Effector memory CD4-positive, alpha-beta T cell (primary cell): ENCODE measurements around the gene DYNC1I1.

ENCODE experiments used
- DNase-seq, 3 donors: peaks; one replicate each; pipeline ENCODE4 v3.0.0-alpha.2; 2020
- H3K27ac ChIP-seq: 2 replicates; pipeline ENCODE4 v1.7.0; 2013; ENCODE audit warnings: mild to moderate bottlenecking, low read length, moderate library complexity; ENCODE audit not compliant: insufficient read depth, poor library complexity, severe bottlenecking
- H3K27me3 ChIP-seq: replicated peaks from 2 replicates; pipeline ENCODE4 v1.7.0; 2013; ENCODE audit warnings: mild to moderate bottlenecking, low read length; ENCODE audit not compliant: insufficient read depth, control insufficient read depth, poor library complexity, severe bottlenecking
- H3K36me3 ChIP-seq: 2 replicates; pipeline ENCODE4 v1.7.0; 2013; ENCODE audit warnings: mild to moderate bottlenecking, low read length, moderate library complexity; ENCODE audit not compliant: control insufficient read depth, insufficient read depth
- H3K4me1 ChIP-seq: 2 replicates; pipeline ENCODE4 v1.7.0; 2013; ENCODE audit warnings: low read length, mild to moderate bottlenecking; ENCODE audit not compliant: control insufficient read depth, insufficient read depth, poor library complexity, severe bottlenecking
- H3K4me3 ChIP-seq: 2 replicates; pipeline ENCODE4 v1.7.0; 2013; ENCODE audit warnings: low read length, low read depth, mild to moderate bottlenecking; ENCODE audit not compliant: insufficient read depth, poor library complexity, severe bottlenecking
- H3K9me3 ChIP-seq: 2 replicates; pipeline ENCODE4 v1.7.0; 2013; ENCODE audit warnings: mild to moderate bottlenecking, low read length, moderate library complexity; ENCODE audit not compliant: control insufficient read depth

DYNC1I1 gene

DNA sequence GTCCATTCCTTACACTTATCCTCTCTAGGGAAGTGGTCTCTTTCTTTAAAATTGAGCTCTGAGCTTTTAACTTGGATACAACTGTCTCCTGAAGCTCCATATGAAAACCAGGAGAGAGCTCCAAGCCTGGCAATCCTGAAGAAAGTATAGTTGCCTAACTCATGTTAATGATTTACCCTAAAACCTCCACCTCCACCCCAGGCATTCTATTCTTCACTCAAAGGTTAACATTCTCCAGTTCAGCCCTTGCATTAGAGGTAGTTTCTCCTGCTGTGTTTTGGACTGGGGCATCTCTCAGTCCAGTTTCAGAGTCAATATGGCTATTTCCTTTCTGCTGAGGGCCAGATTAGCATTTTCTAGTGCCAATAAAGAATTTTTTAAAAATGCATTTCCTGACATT, 354.0 kb downstream of the DYNC1I1 start:
- H3K4me3 ChIP-seq, result no peak overlapping the region
- no peaks in the 10 kb centered on the region for H3K36me3 ChIP-seq
- no peaks in the 10 kb centered on the region for H3K9me3 ChIP-seq
- no peaks in the 10 kb centered on the region for H3K27me3 ChIP-seq
- no peak overlapping the region for H3K27ac ChIP-seq
- H3K4me1 ChIP-seq, result no peaks in the 10 kb centered on the region
- DNase-seq, result no peak

DNA sequence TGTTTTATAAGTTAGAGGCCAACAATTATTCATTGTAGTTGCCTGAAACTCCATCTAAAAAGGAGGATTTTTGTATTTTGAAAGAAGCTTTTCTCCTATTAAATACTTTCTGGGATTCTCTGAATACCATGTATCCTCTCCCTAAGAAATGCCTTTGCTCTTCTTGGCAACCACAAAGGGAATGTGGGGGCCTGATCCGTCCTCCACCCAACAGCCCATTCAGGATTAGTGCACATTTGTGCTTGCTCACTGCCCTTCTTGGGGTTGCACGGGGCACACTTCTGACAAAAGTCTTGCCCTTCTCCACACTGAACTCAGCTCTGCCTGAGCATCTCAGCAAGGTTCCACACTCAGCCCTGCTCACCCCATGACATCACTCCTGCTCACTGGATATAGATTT, 355.4 kb downstream of the DYNC1I1 start:
- no peaks in the 10 kb centered on the region for H3K9me3 ChIP-seq
- H3K4me3 ChIP-seq, result no peak overlapping the region
- DNase-seq, result no peak
- H3K36me3 ChIP-seq, result no peaks in the 10 kb centered on the region
- H3K27ac ChIP-seq, result no peak overlapping the region
- H3K4me1 ChIP-seq, result no peaks in the 10 kb centered on the region
- H3K27me3 ChIP-seq, result no peaks in the 10 kb centered on the region

DNA sequence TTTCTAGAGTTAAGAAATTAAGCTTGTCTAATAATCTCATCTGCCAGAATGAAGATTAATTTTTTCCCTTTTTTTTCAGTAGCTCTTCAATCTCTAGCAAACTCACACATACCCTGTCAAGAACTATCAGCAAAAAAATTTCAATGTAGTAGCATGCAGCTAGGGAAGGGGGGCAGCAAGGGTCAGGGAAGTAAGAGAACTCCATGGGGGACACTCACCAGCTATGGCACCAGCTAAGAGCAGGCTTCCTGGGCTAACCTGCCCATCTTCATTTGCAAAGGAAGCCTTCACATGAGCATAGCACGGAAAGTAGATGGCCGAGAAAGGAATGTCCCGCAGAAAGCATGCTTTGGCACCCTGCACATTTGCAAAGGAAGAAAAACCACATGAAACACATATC, 359.2 kb downstream of the DYNC1I1 start:
- no peaks in the 10 kb centered on the region for H3K4me1 ChIP-seq
- H3K9me3 ChIP-seq, result no peaks in the 10 kb centered on the region
- no peak overlapping the region for H3K4me3 ChIP-seq
- no peaks in the 10 kb centered on the region for H3K36me3 ChIP-seq
- H3K27ac ChIP-seq, result no peak overlapping the region
- no peaks in the 10 kb centered on the region for H3K27me3 ChIP-seq
- no peak for DNase-seq

DNA sequence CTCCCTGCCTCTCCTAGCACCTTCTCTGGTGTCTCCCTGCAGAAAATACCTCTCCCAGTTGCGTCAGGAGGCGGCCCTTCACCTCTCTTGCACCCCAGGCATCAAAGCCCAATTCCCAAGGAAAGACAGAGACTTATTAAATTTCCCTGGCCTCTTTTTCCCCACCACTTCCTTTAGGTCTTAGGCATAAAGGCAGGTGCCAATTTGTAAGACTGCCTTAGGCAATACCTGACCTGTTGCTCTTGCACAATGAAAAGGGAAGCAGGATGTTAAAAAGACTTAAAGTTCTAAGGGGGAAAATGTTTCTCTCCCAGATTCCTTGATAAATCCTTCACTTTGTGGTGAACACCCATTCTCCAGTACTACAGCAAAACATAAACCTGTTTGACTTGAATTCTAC, 362.9 kb downstream of the DYNC1I1 start:
- Histone ChIP-seq H3K36me3 (no peaks in the 10 kb centered on the region), H3K4me3 (no peak overlapping the region), H3K27me3 (no peaks in the 10 kb centered on the region), H3K9me3 (no peaks in the 10 kb centered on the region), H3K4me1 (no peaks in the 10 kb centered on the region), H3K27ac (no peak overlapping the region)
- DNase-seq, result no peak

DNA sequence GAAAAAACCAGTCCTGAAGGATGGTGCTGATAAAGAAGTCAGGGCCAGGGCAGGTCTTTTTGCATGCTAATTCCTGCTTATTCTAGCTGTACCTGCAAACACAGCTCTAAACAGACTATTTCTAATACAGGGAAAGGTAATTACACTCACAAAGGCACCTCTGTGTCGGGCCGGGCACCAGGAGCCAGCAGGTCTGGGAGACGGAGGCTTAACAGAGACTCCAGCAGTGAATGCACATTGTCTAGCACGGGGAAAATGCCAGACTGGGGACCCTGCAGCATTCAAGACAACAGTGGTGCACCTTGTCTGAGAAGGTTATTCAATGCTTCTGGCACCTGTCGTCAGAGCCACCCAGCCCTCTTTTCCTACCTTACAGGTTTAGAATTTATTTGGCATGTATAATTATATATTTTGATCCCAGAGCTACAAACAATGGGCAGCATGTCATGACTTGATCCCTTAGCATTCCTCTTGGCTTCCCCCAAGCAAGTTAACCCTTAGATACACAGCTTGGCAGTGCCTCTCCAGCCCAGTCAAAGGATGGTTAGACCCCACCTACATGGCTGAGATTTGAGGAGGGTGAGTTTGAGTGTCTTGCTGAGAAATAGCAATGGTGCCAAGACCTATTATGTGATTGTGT, 364.4 kb downstream of the DYNC1I1 start:
- H3K4me1 ChIP-seq, result no peaks in the 10 kb centered on the region
- H3K36me3 ChIP-seq, result no peaks in the 10 kb centered on the region
- no peaks in the 10 kb centered on the region for H3K27me3 ChIP-seq
- DNase-seq, result no peak
- no peak overlapping the region for H3K4me3 ChIP-seq
- no peak overlapping the region for H3K27ac ChIP-seq
- no peaks in the 10 kb centered on the region for H3K9me3 ChIP-seq

DNA sequence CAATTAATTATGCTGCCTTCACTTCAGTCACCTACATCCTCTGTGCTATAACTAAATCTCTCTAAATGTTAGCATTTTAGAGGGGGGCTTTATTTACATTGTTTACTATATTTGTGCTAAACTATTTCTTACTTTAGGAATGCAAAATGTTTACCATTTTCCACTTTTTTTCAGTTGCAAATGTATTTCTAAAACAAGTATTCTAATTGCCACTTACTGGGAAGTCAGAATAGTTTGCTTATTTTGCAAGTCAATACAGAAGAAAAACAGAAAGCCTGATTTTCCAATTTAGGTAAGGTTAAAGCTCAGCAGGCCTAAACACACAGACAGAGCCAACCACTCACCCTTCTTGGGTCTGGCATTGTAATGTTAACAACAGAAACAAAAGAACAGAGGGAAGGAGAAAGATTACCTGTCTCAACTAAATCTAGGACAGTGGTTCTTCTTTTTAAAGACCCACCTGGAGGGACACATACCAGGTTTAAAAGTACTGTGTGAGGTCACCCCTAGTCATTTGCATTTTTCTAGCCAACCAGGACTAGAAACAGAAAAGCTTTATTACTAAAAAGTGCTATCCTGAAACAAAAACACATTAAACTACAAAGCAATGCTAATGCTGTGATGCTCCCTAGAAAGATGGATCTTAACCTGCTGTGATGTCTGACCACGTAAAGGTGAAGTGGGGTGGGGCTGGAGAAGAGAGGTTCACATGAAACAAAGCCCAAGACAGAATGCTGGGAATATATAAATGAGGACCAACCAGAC, 371.3 kb downstream of the DYNC1I1 start:
- Histone ChIP-seq H3K9me3 (no peaks in the 10 kb centered on the region), H3K4me1 (no peaks in the 10 kb centered on the region), H3K36me3 (peaks cover 3% of the 10 kb centered on the region), H3K27ac (no peak overlapping the region), H3K27me3 (no peaks in the 10 kb centered on the region), H3K4me3 (no peak overlapping the region)
- no peak for DNase-seq

DNA sequence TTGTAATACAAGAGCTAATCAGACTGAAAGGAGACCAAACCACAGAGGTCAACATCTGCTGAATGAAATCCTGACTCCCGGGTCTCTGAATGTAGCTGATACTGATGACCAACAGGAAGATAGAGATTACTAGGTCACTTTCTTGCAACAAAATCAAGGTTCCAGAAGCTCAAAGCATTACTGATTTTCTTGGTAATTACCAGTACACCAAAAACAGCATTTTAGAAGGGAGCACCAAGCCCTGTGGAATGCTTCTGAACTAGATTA, 371.8 kb downstream of the DYNC1I1 start:
- peaks cover 3% of the 10 kb centered on the region for H3K36me3 ChIP-seq
- DNase-seq, result no peak
- no peaks in the 10 kb centered on the region for H3K4me1 ChIP-seq
- no peak overlapping the region for H3K4me3 ChIP-seq
- H3K9me3 ChIP-seq, result no peaks in the 10 kb centered on the region
- H3K27ac ChIP-seq, result no peak overlapping the region
- H3K27me3 ChIP-seq, result no peaks in the 10 kb centered on the region
